ENCODE data around the gene BTRC. TPM values are rescaled to one million over a fixed set of nuclear protein-coding genes. Genes with fewer than 3 reads are reported as not detected.
"Not testable (repeated sequence)": the region's sequence is repeated elsewhere in the genome, so short reads cannot be mapped to it uniquely, and the experiment has no call there.

BTRC gene
- total RNA-seq, 1 donor = 17.3 TPM

GRCh38 chr10:101319241-101319915 is 34.6 kb upstream of the BTRC start:
- DNase-seq (ENCODE audit: low read depth) = no peak
- no peak overlapping the region for H3K4me3 ChIP-seq (ENCODE audit: low read depth, low read length)
- TF ChIP-seq CTCF (IDR thresholded peaks at IDR 0.05; ENCODE audit: insufficient read depth, low read depth, low read length) = no peak

- no peak for DNase-seq (ENCODE audit: low read depth)
- TF ChIP-seq CTCF (IDR thresholded peaks at IDR 0.05; ENCODE audit: insufficient read depth, low read depth, low read length) = no peak
- no peak overlapping the region for H3K4me3 ChIP-seq (ENCODE audit: low read depth, low read length)
Measured at GRCh38 chr10:101321073-101321472, 32.9 kb upstream of the BTRC start.

GRCh38 chr10:101322266-101323108 is 31.5 kb upstream of the BTRC start:
- TF ChIP-seq CTCF (IDR thresholded peaks at IDR 0.05; ENCODE audit: insufficient read depth, low read depth, low read length) = no peak
- no peak for DNase-seq (ENCODE audit: low read depth)
- no peak overlapping the region for H3K4me3 ChIP-seq (ENCODE audit: low read depth, low read length)

GRCh38 chr10:101323495-101323894 is 30.5 kb upstream of the BTRC start:
- DNase-seq (ENCODE audit: low read depth) = no peak
- H3K4me3 ChIP-seq (ENCODE audit: low read depth, low read length) = no peak overlapping the region
- no peak for TF ChIP-seq CTCF (IDR thresholded peaks at IDR 0.05; ENCODE audit: insufficient read depth, low read depth, low read length)

GRCh38 chr10:101327454-101327853 is 26.5 kb upstream of the BTRC start:
- not testable (repeated sequence) for H3K4me3 ChIP-seq (ENCODE audit: low read depth, low read length); DNase-seq (ENCODE audit: low read depth)

- no peak overlapping the region for H3K4me3 ChIP-seq (ENCODE audit: low read depth, low read length)
- TF ChIP-seq CTCF (IDR thresholded peaks at IDR 0.05; ENCODE audit: insufficient read depth, low read depth, low read length) = no peak
- no peak for DNase-seq (ENCODE audit: low read depth)
Measured at GRCh38 chr10:101329341-101330032, 24.5 kb upstream of the BTRC start.

GRCh38 chr10:101330231-101330630 is 23.7 kb upstream of the BTRC start:
- TF ChIP-seq CTCF (IDR thresholded peaks at IDR 0.05; ENCODE audit: insufficient read depth, low read depth, low read length) = no peak
- no peak overlapping the region for H3K4me3 ChIP-seq (ENCODE audit: low read depth, low read length)

More at GRCh38 chr10:101330231-101330630, 23.7 kb upstream of the BTRC start:
- DNase-seq (ENCODE audit: low read depth) = no peak
